COLO668 (cell line): ENCODE measurements around the gene MDFI.

Source experiments
- DNase-seq: peaks from one replicate; lab custom pipeline; 2025; ENCODE audit not compliant: unreplicated experiment; lab: John Stamatoyannopoulos, UW

The MDFI gene, protein sequence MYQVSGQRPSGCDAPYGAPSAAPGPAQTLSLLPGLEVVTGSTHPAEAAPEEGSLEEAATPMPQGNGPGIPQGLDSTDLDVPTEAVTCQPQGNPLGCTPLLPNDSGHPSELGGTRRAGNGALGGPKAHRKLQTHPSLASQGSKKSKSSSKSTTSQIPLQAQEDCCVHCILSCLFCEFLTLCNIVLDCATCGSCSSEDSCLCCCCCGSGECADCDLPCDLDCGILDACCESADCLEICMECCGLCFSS

DNA sequence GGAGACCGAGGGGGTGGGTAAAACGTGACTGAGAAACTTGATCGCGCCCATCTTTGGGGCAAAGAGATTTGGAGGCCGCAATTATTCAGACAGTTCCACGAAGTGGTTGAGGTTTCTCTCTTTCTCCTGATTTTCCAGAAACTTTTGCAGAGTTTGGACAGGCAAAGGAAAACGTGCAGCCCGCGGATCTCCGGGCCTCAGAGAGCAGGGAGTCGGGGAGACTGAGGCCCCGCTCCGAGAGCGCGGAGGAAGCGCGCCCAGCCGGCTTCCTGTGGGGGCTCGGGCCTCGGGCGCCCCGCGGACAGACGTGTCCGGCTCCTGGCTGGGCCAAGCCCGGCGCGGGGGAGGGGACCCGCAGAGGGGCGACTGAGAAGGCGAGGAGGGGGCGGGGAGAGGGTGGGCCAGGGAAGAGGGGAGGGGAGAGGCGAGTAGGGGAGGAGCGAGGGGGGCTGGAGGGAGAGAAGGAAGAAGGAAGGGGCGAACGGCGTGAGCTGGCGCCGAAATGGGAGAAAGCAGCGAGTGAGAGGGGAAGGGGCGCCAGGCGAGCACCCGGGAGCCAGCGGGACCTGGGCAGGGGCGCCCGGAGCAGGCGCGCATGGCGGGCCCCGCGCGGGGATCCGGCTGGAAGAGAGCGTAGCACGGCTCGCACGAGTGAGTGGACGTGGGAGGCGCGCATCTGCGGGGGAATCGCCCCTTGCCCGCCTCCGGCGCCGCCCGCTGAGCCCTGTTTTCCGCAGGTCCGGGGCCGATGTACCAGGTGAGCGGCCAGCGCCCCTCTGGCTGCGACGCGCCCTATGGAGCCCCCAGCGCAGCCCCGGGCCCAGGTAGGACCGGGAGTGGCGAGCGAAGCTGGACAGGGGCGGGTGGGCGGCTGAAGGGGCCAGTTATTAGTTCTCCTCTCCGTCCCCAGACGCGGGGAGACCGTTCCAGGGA is at the start of gene MDFI:
MDFI (plus strand) TSS at position 467 of the 933 bp plus-strand sequence; CDS start at position 749, 282 bp downstream.
- no peak for DNase-seq

GRCh38 chr6:41589223-41589622 is 49.0 kb upstream of the MDFI start:
- DNase-seq: no peak

- no peak for DNase-seq
These were observed 48.3 kb upstream of the MDFI start for GRCh38 chr6:41589636-41590622.

GRCh38 chr6:41591122-41591521 is 47.1 kb upstream of the MDFI start:
- DNase-seq: no peak

DNA sequence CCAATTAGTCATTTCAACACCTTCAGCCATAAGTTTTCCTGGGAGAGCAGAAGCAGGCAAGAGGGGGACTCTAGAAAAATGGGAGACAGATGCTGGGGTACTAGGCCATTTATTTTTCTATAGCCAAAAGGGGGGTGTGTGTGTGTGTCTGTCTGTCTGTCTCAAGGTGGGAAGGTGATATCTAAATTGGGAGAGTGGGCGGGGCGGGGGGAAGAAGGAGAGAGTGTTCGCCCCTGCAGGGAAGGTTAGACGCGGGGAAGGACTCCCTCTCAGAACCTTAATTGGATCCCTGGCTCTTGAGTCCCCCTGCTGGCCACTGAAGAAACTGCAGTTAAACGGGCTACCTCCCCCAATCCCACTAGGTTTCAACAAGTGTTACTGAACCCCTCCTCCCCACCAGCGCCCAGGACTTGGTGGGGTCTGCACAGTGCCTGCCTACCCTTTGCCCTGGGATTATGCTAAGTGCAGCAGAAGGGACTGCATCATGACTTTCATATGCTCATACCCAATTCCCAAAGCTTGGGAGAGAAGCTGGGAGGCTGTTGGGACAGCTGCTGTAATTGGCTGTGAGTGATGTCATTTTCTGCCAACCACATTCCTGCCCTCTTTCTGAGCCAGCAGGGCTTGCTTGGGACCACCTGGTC is 46.3 kb upstream of the MDFI start:
- DNase-seq: peak; percentile 57

DNA sequence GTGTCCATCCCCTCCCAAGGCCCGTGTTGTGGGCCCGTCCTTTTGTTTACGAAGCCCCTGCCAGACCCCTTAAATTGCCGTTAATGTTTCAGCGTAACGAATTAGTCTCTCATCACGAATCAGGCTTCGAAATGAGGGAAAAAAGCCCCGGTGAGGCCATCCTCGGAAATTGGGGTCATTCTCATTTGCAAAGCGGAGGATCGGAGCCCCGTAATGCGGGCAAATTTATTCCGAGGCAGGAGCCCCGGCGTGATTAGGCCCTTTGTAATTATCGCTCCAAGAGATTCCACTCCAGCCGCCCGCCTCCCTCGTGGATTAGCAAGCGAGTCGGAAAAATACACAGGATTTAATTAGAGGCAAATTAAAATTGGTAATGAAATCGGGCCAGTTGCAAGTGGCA is 44.9 kb upstream of the MDFI start:
- no peak for DNase-seq

DNA sequence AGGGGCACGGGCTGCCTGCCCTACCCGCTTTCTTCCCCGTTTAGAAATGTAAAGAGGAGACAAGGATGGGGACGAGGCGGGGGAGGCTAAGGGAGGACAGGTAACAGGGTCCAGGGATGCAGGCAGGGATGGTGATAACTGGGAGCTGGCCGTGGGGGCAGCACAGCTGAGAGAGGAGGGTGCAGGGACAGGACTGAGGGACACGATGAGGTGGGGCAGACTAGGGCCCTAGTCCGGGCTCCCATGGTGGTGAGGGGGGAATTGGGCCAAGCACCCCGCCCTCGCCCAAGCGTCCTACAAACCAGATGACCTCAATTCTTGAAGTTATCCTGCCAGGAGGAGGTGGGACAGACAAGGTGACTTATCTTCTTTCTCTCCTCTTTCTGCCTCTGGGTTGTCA is 44.4 kb upstream of the MDFI start:
- no peak for DNase-seq

DNA sequence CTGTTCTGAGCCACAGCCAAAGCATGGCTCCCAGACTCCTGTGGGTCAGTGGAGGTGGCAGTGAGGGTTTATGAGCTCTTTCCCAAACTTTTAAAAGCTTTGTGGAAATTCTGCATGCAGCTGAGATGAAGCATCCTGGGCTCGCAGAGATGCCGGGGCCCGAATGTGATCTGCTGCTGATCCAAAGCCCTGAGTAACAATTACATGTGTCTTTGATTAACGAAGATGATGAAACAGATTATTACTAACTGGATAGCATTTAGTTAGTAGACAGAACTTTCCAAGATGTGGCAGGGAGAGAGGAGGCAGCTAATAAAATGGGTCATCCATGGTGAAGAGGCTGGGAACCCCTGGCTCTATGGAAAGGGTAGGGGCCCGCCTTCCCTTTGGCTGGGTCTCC is 43.9 kb upstream of the MDFI start:
- DNase-seq: no peak

- DNase-seq: no peak
These were observed 43.5 kb upstream of the MDFI start for GRCh38 chr6:41594766-41595165.

- DNase-seq: no peak
These were observed 43.1 kb upstream of the MDFI start for GRCh38 chr6:41595166-41595565.

- DNase-seq: no peak
These were observed 42.1 kb upstream of the MDFI start for GRCh38 chr6:41596096-41596685.

GRCh38 chr6:41596807-41597206 is 41.5 kb upstream of the MDFI start:
- no peak for DNase-seq

DNA sequence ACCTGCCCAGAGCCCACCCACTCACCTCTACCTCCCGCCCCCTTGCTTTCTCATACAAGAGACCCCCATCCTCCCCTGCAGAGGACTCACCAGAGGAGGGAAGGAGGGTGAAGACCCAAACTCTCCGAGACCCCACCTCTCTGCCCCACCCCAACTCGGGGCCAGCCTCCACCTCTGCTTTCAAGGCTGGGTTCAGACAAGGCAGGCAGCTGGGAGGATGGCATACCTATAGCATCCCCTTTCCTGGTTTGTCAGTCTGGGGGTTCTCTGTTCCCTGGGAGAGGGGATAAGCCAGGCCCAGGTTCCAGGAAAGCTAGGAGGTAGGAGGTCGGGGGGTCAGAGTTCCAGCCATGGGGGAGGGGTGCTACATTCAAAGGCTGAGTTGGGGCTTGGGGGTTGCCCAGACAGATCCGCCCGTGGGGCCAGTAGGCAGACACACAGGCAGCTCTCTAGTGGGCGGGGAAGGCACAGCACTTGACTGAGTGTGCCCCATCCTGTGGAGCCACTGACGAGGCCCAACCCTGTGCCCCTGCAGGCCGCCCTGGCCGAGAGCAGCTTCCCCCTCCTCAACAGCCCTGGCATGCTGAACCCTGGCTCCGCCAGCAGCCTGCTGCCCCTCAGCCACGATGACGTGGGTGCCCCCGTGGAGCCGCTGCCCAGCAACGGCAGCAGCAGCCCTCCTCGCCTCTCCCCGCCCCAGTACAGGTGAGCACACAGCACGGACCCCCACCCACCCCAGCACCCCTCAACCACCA is 40.8 kb upstream of the MDFI start:
- DNase-seq: no peak

DNA sequence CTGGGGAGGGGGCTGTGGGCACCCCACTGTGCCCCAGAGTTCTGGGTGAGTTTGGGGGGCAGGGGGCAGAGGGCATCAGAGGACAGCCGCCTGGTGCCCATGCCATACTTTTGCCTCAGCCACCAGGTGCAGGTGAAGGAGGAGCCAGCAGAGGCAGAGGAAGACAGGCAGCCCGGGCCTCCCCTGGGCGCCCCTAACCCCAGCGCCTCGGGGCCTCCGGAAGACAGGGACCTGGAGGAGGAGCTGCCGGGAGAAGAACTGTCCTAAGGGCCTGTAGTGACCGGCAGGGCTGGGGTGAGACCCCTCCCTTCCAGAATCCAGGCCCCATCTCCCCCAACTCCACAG is 39.6 kb upstream of the MDFI start:
- no peak for DNase-seq

- DNase-seq: peak; percentile 18
These were observed 39.0 kb upstream of the MDFI start for GRCh38 chr6:41599015-41599851.

DNA sequence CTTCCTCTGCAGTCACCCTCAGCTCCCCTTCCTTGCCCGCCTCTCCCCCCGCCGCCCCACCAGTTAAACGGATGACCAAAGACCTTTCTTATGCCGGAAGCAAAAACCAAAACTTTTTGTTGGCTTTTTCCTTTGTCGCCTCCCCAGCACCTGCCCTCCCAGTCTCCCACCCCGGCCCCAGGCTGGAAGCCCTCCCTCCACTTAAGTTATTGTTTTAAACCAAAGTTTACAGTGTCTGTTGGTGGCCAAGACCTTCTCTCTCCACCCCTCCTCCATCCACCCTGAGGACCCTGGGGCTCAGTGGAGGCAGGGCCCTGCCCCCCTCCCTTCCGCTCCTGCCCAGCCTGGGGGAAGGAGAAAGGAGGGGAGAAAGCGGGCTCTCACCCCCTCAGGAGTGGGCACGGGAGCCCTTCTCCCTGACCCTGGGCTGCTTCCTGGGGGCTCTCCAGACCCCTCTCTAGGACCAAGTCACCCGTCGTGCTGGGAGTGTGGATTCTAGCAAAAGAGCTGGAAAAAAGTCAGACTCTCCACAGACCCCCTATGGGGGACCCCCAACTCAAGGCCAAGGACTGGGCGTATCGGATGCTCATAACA is 38.3 kb upstream of the MDFI start:
- no peak for DNase-seq

- DNase-seq: no peak
These were observed 37.6 kb upstream of the MDFI start for GRCh38 chr6:41600499-41601247.

- no peak for DNase-seq
These were observed 37.1 kb upstream of the MDFI start for GRCh38 chr6:41601248-41601549.
